Heart right ventricle (tissue), 16 donors: ENCODE data around the gene NETO1. TPM values are rescaled to one million over a fixed set of nuclear protein-coding genes. Genes with fewer than 3 reads are reported as not detected.
A peak's percentile ranks its signal among the peaks of the same experiment; 100 is the strongest.

ENCODE experiments used
- ATAC-seq, 8 donors: fragments of 200-7000 bp; cut with Tn5 transposase; one replicate each; pipeline ENCODE4 v1.9.1; 2020; ENCODE audit warnings: mild to moderate bottlenecking in 8 of 8, moderate library complexity in 8 of 8, moderate number of reproducible peaks in 1 of 8
- DNase-seq, 2 donors: peaks; one replicate each; pipeline ENCODE4 v3.0.0-alpha.2; 2020
- H3K27ac ChIP-seq, 10 donors: fragments of 200-600 bp; sonication (generic) in 2 of 10; one replicate each; pipeline versions ENCODE4 v1.5.0 to v1.8.0; 2020 to 2022; ENCODE audit warnings: mild to moderate bottlenecking in 3 of 10
- H3K27me3 ChIP-seq, 7 donors: fragments of 200-600 bp; one replicate each; pipeline ENCODE4 v1.8.0; 2021 to 2022; ENCODE audit warnings: mild to moderate bottlenecking in 2 of 7
- H3K36me3 ChIP-seq, 9 donors: fragments of 200-600 bp; sonication (generic) in 1 of 9; one replicate each; pipeline versions ENCODE4 v1.5.0 to v1.8.0; 2020 to 2022; ENCODE audit warnings: mild to moderate bottlenecking in 2 of 9
- H3K4me1 ChIP-seq, 9 donors: fragments of 200-600 bp; sonication (generic) in 1 of 9; one replicate each; pipeline versions ENCODE4 v1.5.0 to v1.8.0; 2020 to 2022; ENCODE audit warnings: mild to moderate bottlenecking in 4 of 9
- H3K4me3 ChIP-seq, 10 donors: fragments of 200-600 bp; sonication (generic) in 2 of 10; one replicate each; pipeline versions ENCODE4 v1.5.0 to v1.8.0; 2020 to 2022; ENCODE audit warnings: mild to moderate bottlenecking in 7 of 10, moderate library complexity in 2 of 10
- H3K9me3 ChIP-seq, 11 donors: fragments of 200-600 bp in 10 of 11; sonication (generic) in 2 of 11; one replicate each; pipeline versions ENCODE4 v1.5.0 to v1.8.0; 2013 to 2022; ENCODE audit warnings: mild to moderate bottlenecking in 2 of 11, control low read depth in 1 of 11, moderate library complexity in 1 of 11
- WGBS, 2 donors: extraction: QIAGEN DNeasy Blood & Tissue Kit; methylation state at CpG; one replicate each; pipeline ENCODE4 v1.1.7; 2013; ENCODE audit warnings: inconsistent platforms in 1 of 2; 5-methylcytosine and 5-hydroxymethylcytosine counted together
- intact Hi-C, 10 donors: fragments of 100-400 bp; cut with DNase I; formaldehyde crosslinking; loops; one replicate each; pipeline versions ENCODE4 v1.11.1 to v1.14.2; 2022
- polyA plus RNA-seq, 2 donors: library from polyadenylated mRNA; stranded (reverse); fragments of 200-250 nt; gene quantifications; one replicate each; pipeline ENCODE4 v1.2.3, GENCODE V29; 2013
- total RNA-seq, 10 donors: library from RNA; stranded (reverse); fragmentation: NEBNext Ultra II Directional in 3 of 10; extraction: Animal tissue kit (Norgen Biotek cat#: 25700) in 3 of 10; gene quantifications; one replicate each; pipeline versions ENCODE4 v1.2.1 to v1.2.4, GENCODE V29; 2021 to 2023
- TF ChIP-seq, protein P1 (sequence below), 9 donors: fragments of 200-600 bp; sonication (generic) in 2 of 9; IDR thresholded peaks; one replicate each; pipeline versions ENCODE4 v1.5.0 to v1.8.0; 2021 to 2022; ENCODE audit warnings: antibody characterized with exemption in 9 of 9, mild to moderate bottlenecking in 5 of 9, moderate library complexity in 1 of 9
- donor health status: Arrhythmogenic right ventricular cardiomyopathy.
- donor health status: ischemic (EF 13 %, LVEDD 7.1; RV severe dilation, severe dysfunction).
- donor health status: healthy with polysubstance abuse.
- donor health status: DM: no; HTN: yes; CAD: no.
- donor health status: DM: no; HTN: no; CAD: no.
- donor health status: ischemic (EF 25% LVEDD 6.9; RV normal size, moderate dysfunction).
- donor health status: ischemic (EF 25% LVEDD 5.7; RV mildly dilated, moderate dysfunction).
- donor health status: healthy.
- donor health status: DM: yes; HTN: yes; CAD: no.
- donor health status: Ischemic cardiomyopathy.
- donor health status: ischemic (EF 35%, LVEDD 5.7; RV mildly dilated, moderate dysfunction).
- donor health status: nonischemic (EF 11% LVEDD 7.7; RV severe dilation, severe dysfunction).
- donor health status: DM: yes; HTN: yes; CAD: no.
- donor health status: PGD.
- donor health status: ischemic (EF 29% LVEDD 5.4; RV normal size, mild dysfunction).
- donor health status: nonischemic (EF 23%, LVEDD 6.1; RV moderate dilation, normal function).

The NETO1 gene
- total and polyA plus RNA-seq, 12 donors = 0.07 to 0.78 (median 0.52) TPM; not detected in 6

DNA sequence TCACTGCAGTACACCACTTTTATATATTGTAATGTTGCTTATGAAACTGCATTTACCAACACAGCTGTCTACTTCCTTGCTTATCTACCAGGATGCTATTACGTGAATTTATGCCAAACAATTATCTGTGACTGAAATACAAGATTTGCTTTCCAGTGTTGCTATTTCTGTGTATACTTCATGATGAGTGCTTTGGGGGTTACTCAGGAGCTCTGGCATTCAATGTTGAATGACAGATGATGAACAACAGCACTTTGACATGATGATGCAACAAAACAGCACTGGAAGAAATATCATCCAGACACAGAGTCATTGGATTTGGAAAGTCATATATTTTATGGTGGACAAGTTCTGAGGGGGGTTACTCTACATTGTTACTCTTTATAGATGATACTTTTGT is 125.8 kb downstream of the NETO1 start:
- H3K4me3 ChIP-seq = no peak overlapping the region
- H3K9me3 ChIP-seq = no peaks in the 10 kb centered on the region
- peaks cover 0 to 4% (median 0%) of the 10 kb centered on the region in 9 donors for H3K4me1 ChIP-seq
- TF ChIP-seq, protein P1, sequence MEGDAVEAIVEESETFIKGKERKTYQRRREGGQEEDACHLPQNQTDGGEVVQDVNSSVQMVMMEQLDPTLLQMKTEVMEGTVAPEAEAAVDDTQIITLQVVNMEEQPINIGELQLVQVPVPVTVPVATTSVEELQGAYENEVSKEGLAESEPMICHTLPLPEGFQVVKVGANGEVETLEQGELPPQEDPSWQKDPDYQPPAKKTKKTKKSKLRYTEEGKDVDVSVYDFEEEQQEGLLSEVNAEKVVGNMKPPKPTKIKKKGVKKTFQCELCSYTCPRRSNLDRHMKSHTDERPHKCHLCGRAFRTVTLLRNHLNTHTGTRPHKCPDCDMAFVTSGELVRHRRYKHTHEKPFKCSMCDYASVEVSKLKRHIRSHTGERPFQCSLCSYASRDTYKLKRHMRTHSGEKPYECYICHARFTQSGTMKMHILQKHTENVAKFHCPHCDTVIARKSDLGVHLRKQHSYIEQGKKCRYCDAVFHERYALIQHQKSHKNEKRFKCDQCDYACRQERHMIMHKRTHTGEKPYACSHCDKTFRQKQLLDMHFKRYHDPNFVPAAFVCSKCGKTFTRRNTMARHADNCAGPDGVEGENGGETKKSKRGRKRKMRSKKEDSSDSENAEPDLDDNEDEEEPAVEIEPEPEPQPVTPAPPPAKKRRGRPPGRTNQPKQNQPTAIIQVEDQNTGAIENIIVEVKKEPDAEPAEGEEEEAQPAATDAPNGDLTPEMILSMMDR (IDR thresholded peaks at IDR 0.05) = no peak
- WGBS, 2 donors = 10 to 19% methylated on average over 1 of the region's 1 CpG
- no peak overlapping the region for H3K27ac ChIP-seq
- ATAC-seq (peak in 7 of 8 donors; percentile 46 to 91 (median 67)), DNase-seq (no peak)
- intact Hi-C loops = no loop called here
- no peaks in the 10 kb centered on the region for H3K27me3 ChIP-seq
- H3K36me3 ChIP-seq = no peaks in the 10 kb centered on the region

DNA sequence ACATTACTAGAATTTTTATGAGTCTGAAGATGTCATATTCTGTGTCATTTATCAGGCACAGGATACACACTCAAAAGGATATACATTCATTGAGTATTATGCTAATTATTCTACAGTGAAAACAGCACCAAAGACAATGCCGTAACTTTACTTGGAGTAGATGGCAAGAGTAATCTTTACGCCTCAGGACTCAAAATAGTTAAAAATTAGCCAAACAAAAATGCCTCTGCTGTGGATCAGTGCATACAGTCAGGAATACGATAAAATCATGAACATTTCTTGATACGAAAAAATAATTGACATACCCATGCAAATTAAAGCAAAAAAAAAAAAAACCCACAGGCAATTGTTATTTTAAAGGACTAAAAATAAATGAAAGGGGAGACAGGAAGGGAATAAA is 129.7 kb downstream of the NETO1 start:
- DNase-seq (no peak), ATAC-seq (no peak)
- 74 to 80% methylated on average over 4 of the region's 4 CpGs for WGBS, 2 donors
- H3K27ac ChIP-seq = no peak overlapping the region
- peaks cover 0 to 4% (median 0%) of the 10 kb centered on the region in 9 donors for H3K4me1 ChIP-seq
- no peak overlapping the region for H3K4me3 ChIP-seq
- TF ChIP-seq, protein P1 (IDR thresholded peaks at IDR 0.05) = no peak
- intact Hi-C loops = no loop called here
- H3K27me3 ChIP-seq = no peaks in the 10 kb centered on the region
- H3K36me3 ChIP-seq = no peaks in the 10 kb centered on the region
- no peaks in the 10 kb centered on the region for H3K9me3 ChIP-seq

DNA sequence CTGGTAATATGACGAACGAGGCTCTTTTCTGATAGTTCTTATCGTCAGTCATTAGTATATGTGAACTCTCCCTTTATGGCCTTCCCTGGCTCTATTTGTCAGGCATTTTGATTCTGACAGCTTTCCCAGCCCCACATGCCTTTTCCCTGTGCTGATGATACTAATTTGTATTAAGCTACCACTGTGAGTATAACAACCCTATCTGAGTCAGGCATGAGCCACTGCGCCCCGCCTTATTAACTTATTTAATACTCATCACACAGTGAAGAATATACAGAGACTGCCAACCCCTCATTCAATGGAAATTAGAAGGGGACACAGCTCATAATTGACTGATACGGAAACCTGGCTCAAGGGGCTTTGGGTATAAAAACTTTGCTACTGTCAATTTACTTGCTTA is 140.0 kb downstream of the NETO1 start:
- Histone ChIP-seq H3K27me3 (no peaks in the 10 kb centered on the region), H3K9me3 (peaks cover 0 to 19% (median 0%) of the 10 kb centered on the region in 11 donors), H3K27ac (no peak overlapping the region), H3K4me1 (no peaks in the 10 kb centered on the region), H3K4me3 (no peak overlapping the region), H3K36me3 (no peaks in the 10 kb centered on the region)
- intact Hi-C loops = no loop called here
- ATAC-seq (no peak), DNase-seq (no peak)
- 70 to 77% methylated on average over 6 of the region's 6 CpGs for WGBS, 2 donors
- TF ChIP-seq, protein P1 (IDR thresholded peaks at IDR 0.05) = no peak

DNA sequence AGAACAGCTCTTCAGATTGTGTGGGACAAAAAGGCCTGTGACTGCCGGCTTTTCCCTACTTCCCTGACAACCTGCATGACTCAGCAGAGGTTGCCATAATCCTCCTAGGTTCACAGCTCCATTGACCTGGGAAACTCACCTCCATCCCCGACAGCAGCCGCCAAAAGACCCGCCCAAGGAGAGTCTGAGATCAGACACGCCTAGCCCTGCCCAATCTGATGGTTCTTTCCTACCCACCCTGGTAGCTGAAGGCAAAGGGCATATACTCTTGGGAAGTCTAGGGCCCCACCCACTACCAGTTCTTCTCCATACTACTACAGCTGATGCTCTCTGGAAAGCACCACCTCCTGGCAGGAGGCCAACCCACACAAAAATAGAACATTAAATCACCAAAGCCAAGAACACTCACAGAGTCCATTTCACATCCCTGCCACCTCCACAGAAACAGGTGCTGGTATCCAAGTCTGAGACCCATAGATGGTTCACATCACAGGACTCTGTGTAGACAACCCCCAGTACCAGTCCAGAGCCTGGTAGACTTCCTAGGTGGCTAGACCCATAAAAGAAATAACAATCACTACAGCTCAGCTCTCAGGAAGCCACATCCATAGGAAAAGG is 140.6 kb downstream of the NETO1 start:
- Histone ChIP-seq H3K4me1 (no peaks in the 10 kb centered on the region), H3K9me3 (peaks cover 0 to 23% (median 0%) of the 10 kb centered on the region in 11 donors), H3K27me3 (no peaks in the 10 kb centered on the region), H3K36me3 (no peaks in the 10 kb centered on the region), H3K27ac (no peak overlapping the region), H3K4me3 (no peak overlapping the region)
- DNase-seq = peak in 1 of 2 donors; percentile 42
- 73 to 88% methylated on average over 5 of the region's 5 CpGs for WGBS, 2 donors
- TF ChIP-seq, protein P1 (IDR thresholded peaks at IDR 0.05) = no peak
- ATAC-seq = peak in 2 of 8 donors; percentile 30 to 49
- intact Hi-C loops = no loop called here
